ENCODE data around the gene CCND1.

DNA sequence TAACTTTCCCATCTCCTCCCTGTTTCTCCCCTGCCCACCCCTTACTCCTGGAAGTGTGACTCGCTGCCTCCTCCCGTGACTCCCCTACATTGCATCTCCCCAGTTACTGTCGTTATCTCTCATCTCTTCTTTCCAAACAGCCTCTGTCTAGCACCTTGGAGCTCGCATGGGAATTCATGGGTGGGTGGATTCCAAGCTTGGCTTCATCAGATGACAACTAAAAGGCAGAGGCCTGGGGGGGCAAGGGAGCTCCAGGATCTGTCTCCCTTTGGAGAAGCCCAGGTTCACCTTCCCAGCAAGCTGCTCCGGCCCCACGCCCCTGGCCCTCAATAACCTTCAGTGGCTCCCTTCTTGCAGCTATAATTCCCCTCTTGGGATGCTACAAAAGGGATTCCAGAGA is 6.9 kb upstream of the CCND1 start:
- TF ChIP-seq, protein P1, sequence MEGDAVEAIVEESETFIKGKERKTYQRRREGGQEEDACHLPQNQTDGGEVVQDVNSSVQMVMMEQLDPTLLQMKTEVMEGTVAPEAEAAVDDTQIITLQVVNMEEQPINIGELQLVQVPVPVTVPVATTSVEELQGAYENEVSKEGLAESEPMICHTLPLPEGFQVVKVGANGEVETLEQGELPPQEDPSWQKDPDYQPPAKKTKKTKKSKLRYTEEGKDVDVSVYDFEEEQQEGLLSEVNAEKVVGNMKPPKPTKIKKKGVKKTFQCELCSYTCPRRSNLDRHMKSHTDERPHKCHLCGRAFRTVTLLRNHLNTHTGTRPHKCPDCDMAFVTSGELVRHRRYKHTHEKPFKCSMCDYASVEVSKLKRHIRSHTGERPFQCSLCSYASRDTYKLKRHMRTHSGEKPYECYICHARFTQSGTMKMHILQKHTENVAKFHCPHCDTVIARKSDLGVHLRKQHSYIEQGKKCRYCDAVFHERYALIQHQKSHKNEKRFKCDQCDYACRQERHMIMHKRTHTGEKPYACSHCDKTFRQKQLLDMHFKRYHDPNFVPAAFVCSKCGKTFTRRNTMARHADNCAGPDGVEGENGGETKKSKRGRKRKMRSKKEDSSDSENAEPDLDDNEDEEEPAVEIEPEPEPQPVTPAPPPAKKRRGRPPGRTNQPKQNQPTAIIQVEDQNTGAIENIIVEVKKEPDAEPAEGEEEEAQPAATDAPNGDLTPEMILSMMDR (IDR thresholded peaks at IDR 0.05), result no peak
- no peak for TF ChIP-seq POLR2A (IDR thresholded peaks at IDR 0.05)

All from right lobe of liver (tissue), 4 donors.